Astrocyte (in vitro differentiated cells and primary cell): Measurements from ENCODE around the gene HYPK. TPM values are rescaled to one million over a fixed set of nuclear protein-coding genes. Genes with fewer than 3 reads are reported as not detected.

ENCODE experiments used
- DNase-seq: peaks from one replicate; pipeline ENCODE4 v3.0.0-alpha.2; 2010; ENCODE audit warnings: low read depth
- FAIRE-seq: peaks from 2 replicates; lab custom pipeline; 2011; peaks lifted over from hg19 to GRCh38; lab: Jason Lieb, UNC
- H2AFZ ChIP-seq: 2 replicates; pipeline ENCODE4 v1.6.0; 2012; ENCODE audit warnings: low read depth, low read length, inconsistent platforms
- H3K27ac ChIP-seq: 2 replicates; pipeline ENCODE4 v1.5.1; 2011; ENCODE audit warnings: low read depth, low read length, inconsistent platforms
- H3K27me3 ChIP-seq: 2 replicates; pipeline ENCODE4 v1.6.0; 2011; ENCODE audit warnings: low read length, inconsistent platforms; ENCODE audit not compliant: insufficient read depth
- H3K36me3 ChIP-seq: 2 replicates; pipeline ENCODE4 v1.5.1; 2011; ENCODE audit warnings: low read length, inconsistent platforms; ENCODE audit not compliant: insufficient read depth
- H3K4me1 ChIP-seq: 2 replicates; pipeline ENCODE4 v1.5.1; 2011; ENCODE audit warnings: low read length, inconsistent platforms; ENCODE audit not compliant: insufficient read depth
- H3K4me2 ChIP-seq: 2 replicates; pipeline ENCODE4 v1.6.0; 2012; ENCODE audit warnings: low read length, inconsistent platforms
- H3K4me3 ChIP-seq: 2 replicates; pipeline ENCODE4 v1.5.1; 2011; ENCODE audit warnings: low read depth, mild to moderate bottlenecking, low read length, inconsistent platforms; ENCODE audit not compliant: insufficient read depth
- H3K79me2 ChIP-seq: 2 replicates; pipeline ENCODE4 v1.6.0; 2012; ENCODE audit warnings: mild to moderate bottlenecking, low read length, inconsistent platforms; ENCODE audit not compliant: insufficient read depth
- H3K9ac ChIP-seq: 2 replicates; pipeline ENCODE4 v1.6.0; 2012; ENCODE audit warnings: mild to moderate bottlenecking, low read length, inconsistent platforms
- H3K9me3 ChIP-seq: 2 replicates; pipeline ENCODE4 v1.5.1; 2012; ENCODE audit warnings: low read depth, mild to moderate bottlenecking, low read length, inconsistent platforms; ENCODE audit not compliant: insufficient read depth
- H4K20me1 ChIP-seq: 2 replicates; pipeline ENCODE4 v1.6.0; 2012; ENCODE audit warnings: low read length, inconsistent platforms; ENCODE audit not compliant: insufficient read depth
- H3K27ac Mint-ChIP-seq: one replicate; pipeline ENCODE4 v1.8.0; 2021; ENCODE audit warnings: mild to moderate bottlenecking, mixed read lengths; ENCODE audit not compliant: unreplicated experiment
- H3K27me3 Mint-ChIP-seq: one replicate; pipeline ENCODE4 v1.8.0; 2021; ENCODE audit warnings: low read depth, mixed read lengths; ENCODE audit not compliant: unreplicated experiment
- H3K36me3 Mint-ChIP-seq: one replicate; pipeline ENCODE4 v1.8.0; 2021; ENCODE audit warnings: low read depth, mixed read lengths; ENCODE audit not compliant: unreplicated experiment
- H3K4me1 Mint-ChIP-seq: one replicate; pipeline ENCODE4 v1.8.0; 2021; ENCODE audit warnings: low read depth, mixed read lengths; ENCODE audit not compliant: unreplicated experiment
- H3K4me3 Mint-ChIP-seq: one replicate; pipeline ENCODE4 v1.8.0; 2021; ENCODE audit warnings: mild to moderate bottlenecking, moderate library complexity, mixed read lengths; ENCODE audit not compliant: unreplicated experiment
- H3K9me3 Mint-ChIP-seq: one replicate; pipeline ENCODE4 v1.8.0; 2021; ENCODE audit warnings: mild to moderate bottlenecking, mixed read lengths; ENCODE audit not compliant: unreplicated experiment
- CTCF ChIP-seq: IDR thresholded peaks from 2 replicates; pipeline ENCODE4 v1.5.1; 2011; ENCODE audit warnings: low read depth, mild to moderate bottlenecking, inconsistent platforms, low read length, moderate library complexity; ENCODE audit not compliant: insufficient read depth
- EZH2 ChIP-seq: IDR thresholded peaks from 2 replicates; pipeline ENCODE4 v1.6.1; 2012; ENCODE audit warnings: mild to moderate bottlenecking, low read length, inconsistent platforms; ENCODE audit not compliant: insufficient read depth
- total RNA-seq: library from RNA; stranded (reverse); gene quantifications from 2 replicates; pipeline ENCODE4 v1.2.1, GENCODE V29; 2021

Gene HYPK
- total RNA-seq, 1 donor from 2014 or later, result 15.7 TPM

DNA sequence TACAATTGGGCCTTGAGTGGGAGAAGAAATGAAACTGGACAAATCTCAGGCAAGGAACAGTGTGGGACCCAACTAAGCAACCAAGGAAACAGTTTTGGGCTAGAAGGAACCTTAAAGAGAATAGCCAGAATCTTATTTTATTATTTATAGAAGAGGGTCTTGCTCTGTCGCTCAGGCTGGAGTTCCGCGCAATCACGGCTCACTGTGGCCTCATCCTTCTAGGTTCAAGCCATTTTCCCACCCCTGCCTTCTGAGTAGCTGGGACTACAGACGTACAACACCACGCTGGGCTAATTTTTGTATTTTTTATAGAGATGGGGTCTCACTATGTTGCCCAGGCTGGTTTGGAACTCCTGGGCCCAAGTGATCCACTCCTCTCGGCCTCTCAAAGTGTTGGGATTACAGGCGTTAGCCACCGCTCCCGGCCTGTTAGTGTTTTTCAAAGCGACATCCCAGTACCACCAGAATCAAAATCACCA is 25.7 kb downstream of the HYPK start:
- peaks cover 5% of the 10 kb centered on the region for H4K20me1 ChIP-seq
- peaks cover 12% of the 10 kb centered on the region for H3K4me1 ChIP-seq
- H3K27ac ChIP-seq, result no peak overlapping the region
- H3K4me2 ChIP-seq, result peak overlapping the region; percentile 95
- no peak overlapping the region for H3K4me3 ChIP-seq
- no peak overlapping the region for H3K9ac ChIP-seq
- no peaks in the 10 kb centered on the region for H3K9me3 ChIP-seq
- H3K27me3 Mint-ChIP-seq, result no peaks in the 10 kb centered on the region
- H3K36me3 ChIP-seq, result no peaks in the 10 kb centered on the region
- no peak for FAIRE-seq
- H3K4me1 Mint-ChIP-seq, result peaks cover 9% of the 10 kb centered on the region
- H3K4me3 Mint-ChIP-seq, result no peak overlapping the region
- no peak overlapping the region for H2AFZ ChIP-seq
- no peaks in the 10 kb centered on the region for H3K27me3 ChIP-seq
- no peak overlapping the region for H3K27ac Mint-ChIP-seq
- TF ChIP-seq EZH2 (no peak), CTCF (no peak)
- H3K36me3 Mint-ChIP-seq, result peaks cover 2% of the 10 kb centered on the region
- DNase-seq, result no peak
- H3K9me3 Mint-ChIP-seq, result no peaks in the 10 kb centered on the region
- peaks cover 41% of the 10 kb centered on the region for H3K79me2 ChIP-seq

- FAIRE-seq, result no peak
- Mint-ChIP-seq H3K27ac (no peak within 1 kb of the TSS), H3K27me3 (no peaks in the 10 kb centered on the region), H3K4me3 (peak within 1 kb of the TSS; percentile 14), H3K4me1 (peaks cover 4% of the 10 kb centered on the region), H3K36me3 (peaks cover 2% of the 10 kb centered on the region), H3K9me3 (no peaks in the 10 kb centered on the region)
- Histone ChIP-seq H3K4me1 (peaks cover 12% of the 10 kb centered on the region), H3K9ac (peak within 1 kb of the TSS; percentile 86), H3K4me3 (peak within 1 kb of the TSS; percentile 70), H2AFZ (peak within 1 kb of the TSS; percentile 95), H3K27me3 (no peaks in the 10 kb centered on the region), H3K79me2 (peaks cover 34% of the 10 kb centered on the region), H3K27ac (peak within 1 kb of the TSS; percentile 64), H4K20me1 (peaks cover 5% of the 10 kb centered on the region), H3K9me3 (no peaks in the 10 kb centered on the region), H3K36me3 (no peaks in the 10 kb centered on the region), H3K4me2 (peak within 1 kb of the TSS; percentile 95)
- DNase-seq, result peak; percentile 64
- TF ChIP-seq CTCF, result no peak
- no peak for TF ChIP-seq EZH2
These were observed 26.3 kb downstream of the HYPK start, which contains the start of gene WDR76 for GRCh38 chr15:43826508-43827341. WDR76 (plus strand) TSS chr15:43827002; CDS start chr15:43827033, 31 bp downstream.
